ENCODE data around the gene DPP10. TPM values are rescaled to one million over a fixed set of nuclear protein-coding genes. Genes with fewer than 3 reads are reported as not detected.

The DPP10 gene
- total RNA-seq, 1 donor from 2014 or later = 15.1 TPM

- no peaks in the 10 kb centered on the region for H3K36me3 Mint-ChIP-seq (ENCODE audit: unreplicated experiment)
- H3K27me3 Mint-ChIP-seq (ENCODE audit: unreplicated experiment) = peaks cover 2% of the 10 kb centered on the region
- no peaks in the 10 kb centered on the region for H3K4me1 Mint-ChIP-seq (ENCODE audit: low read depth, unreplicated experiment)
- TF ChIP-seq CTCF (IDR thresholded peaks at IDR 0.05; ENCODE audit: partially characterized antibody, unreplicated experiment) = no peak
- no peak overlapping the region for H3K27ac Mint-ChIP-seq (ENCODE audit: unreplicated experiment)
- DNase-seq = no peak
- no peaks in the 10 kb centered on the region for H3K9me3 Mint-ChIP-seq (ENCODE audit: unreplicated experiment)
- no peak overlapping the region for H3K4me3 Mint-ChIP-seq (ENCODE audit: unreplicated experiment)
These were observed 310.7 kb downstream of the DPP10 start for GRCh38 chr2:114753145-114753544.

GRCh38 chr2:114754907-114755563, 312.6 kb downstream of the DPP10 start:
- Mint-ChIP-seq H3K4me1 (ENCODE audit: low read depth, unreplicated experiment) (no peaks in the 10 kb centered on the region), H3K4me3 (ENCODE audit: unreplicated experiment) (no peak overlapping the region), H3K36me3 (ENCODE audit: unreplicated experiment) (no peaks in the 10 kb centered on the region), H3K9me3 (ENCODE audit: unreplicated experiment) (peaks cover 3% of the 10 kb centered on the region), H3K27me3 (ENCODE audit: unreplicated experiment) (peaks cover 2% of the 10 kb centered on the region), H3K27ac (ENCODE audit: unreplicated experiment) (no peak overlapping the region)
- DNase-seq = no peak
- no peak for TF ChIP-seq CTCF (IDR thresholded peaks at IDR 0.05; ENCODE audit: partially characterized antibody, unreplicated experiment)

- Mint-ChIP-seq H3K4me1 (ENCODE audit: low read depth, unreplicated experiment) (peaks cover 6% of the 10 kb centered on the region), H3K9me3 (ENCODE audit: unreplicated experiment) (peaks cover 3% of the 10 kb centered on the region)
- DNase-seq = no peak
These were observed 319.9 kb downstream of the DPP10 start for GRCh38 chr2:114762376-114762775.

GRCh38 chr2:114762986-114763385, 320.5 kb downstream of the DPP10 start:
- H3K36me3 Mint-ChIP-seq (ENCODE audit: unreplicated experiment) = no peaks in the 10 kb centered on the region
- DNase-seq = no peak
- no peak overlapping the region for H3K4me3 Mint-ChIP-seq (ENCODE audit: unreplicated experiment)
- no peak overlapping the region for H3K27ac Mint-ChIP-seq (ENCODE audit: unreplicated experiment)
- H3K9me3 Mint-ChIP-seq (ENCODE audit: unreplicated experiment) = peaks cover 3% of the 10 kb centered on the region
- H3K27me3 Mint-ChIP-seq (ENCODE audit: unreplicated experiment) = no peaks in the 10 kb centered on the region
- H3K4me1 Mint-ChIP-seq (ENCODE audit: low read depth, unreplicated experiment) = peaks cover 6% of the 10 kb centered on the region
- TF ChIP-seq CTCF (IDR thresholded peaks at IDR 0.05; ENCODE audit: partially characterized antibody, unreplicated experiment) = no peak

More at GRCh38 chr2:114762376-114762775, 319.9 kb downstream of the DPP10 start:
- TF ChIP-seq CTCF (IDR thresholded peaks at IDR 0.05; ENCODE audit: partially characterized antibody, unreplicated experiment) = no peak
- Mint-ChIP-seq H3K27me3 (ENCODE audit: unreplicated experiment) (no peaks in the 10 kb centered on the region), H3K36me3 (ENCODE audit: unreplicated experiment) (no peaks in the 10 kb centered on the region), H3K27ac (ENCODE audit: unreplicated experiment) (no peak overlapping the region), H3K4me3 (ENCODE audit: unreplicated experiment) (no peak overlapping the region)

- H3K4me3 Mint-ChIP-seq (ENCODE audit: unreplicated experiment) = no peak overlapping the region
- no peak for DNase-seq
- no peak for TF ChIP-seq CTCF (IDR thresholded peaks at IDR 0.05; ENCODE audit: partially characterized antibody, unreplicated experiment)
- no peak overlapping the region for H3K27ac Mint-ChIP-seq (ENCODE audit: unreplicated experiment)
- H3K36me3 Mint-ChIP-seq (ENCODE audit: unreplicated experiment) = no peaks in the 10 kb centered on the region
- H3K27me3 Mint-ChIP-seq (ENCODE audit: unreplicated experiment) = no peaks in the 10 kb centered on the region
- H3K4me1 Mint-ChIP-seq (ENCODE audit: low read depth, unreplicated experiment) = no peaks in the 10 kb centered on the region
- no peaks in the 10 kb centered on the region for H3K9me3 Mint-ChIP-seq (ENCODE audit: unreplicated experiment)
These were observed 326.7 kb downstream of the DPP10 start for GRCh38 chr2:114769110-114769509.
